Stimulated activated CD8-positive, alpha-beta memory T cell treated with anti-CD3 and anti-CD28 coated beads, Interleukin-7, amount 100 ng/mL, for 24 hours (primary cell): Measurements from ENCODE around the gene SIK2.
"Not testable (repeated sequence)": the region's sequence is repeated elsewhere in the genome, so short reads cannot be mapped to it uniquely, and the experiment has no call there.

Experiments used
- DNase-seq: peaks from one replicate; pipeline ENCODE4 v3.0.0-alpha.2; 2020; ENCODE audit warnings: low read depth

The SIK2 gene

DNA sequence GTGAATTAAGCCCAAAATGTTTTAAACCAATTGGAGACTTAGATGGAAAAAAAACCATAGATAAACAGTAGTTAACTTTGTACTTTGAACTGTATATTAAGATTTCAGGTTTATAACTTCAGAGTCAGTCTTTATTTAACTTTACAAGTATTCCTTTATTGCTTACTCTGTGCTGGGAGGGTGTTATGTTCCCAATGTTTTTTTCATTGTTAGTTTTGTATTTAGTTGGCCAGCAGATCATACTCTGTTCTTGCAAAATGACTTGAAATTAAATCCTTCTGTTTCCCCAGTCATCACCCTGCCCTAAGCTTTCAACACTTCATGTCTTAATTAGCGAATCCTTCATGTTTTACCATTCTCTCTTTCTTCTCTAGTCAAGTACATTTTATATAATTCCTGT is 25.3 kb downstream of the SIK2 start:
- no peak for DNase-seq

- no peak for DNase-seq
Measured at GRCh38 chr11:111629499-111629898, 27.2 kb downstream of the SIK2 start.

GRCh38 chr11:111631024-111631665 is 28.9 kb downstream of the SIK2 start:
- no peak for DNase-seq

DNA sequence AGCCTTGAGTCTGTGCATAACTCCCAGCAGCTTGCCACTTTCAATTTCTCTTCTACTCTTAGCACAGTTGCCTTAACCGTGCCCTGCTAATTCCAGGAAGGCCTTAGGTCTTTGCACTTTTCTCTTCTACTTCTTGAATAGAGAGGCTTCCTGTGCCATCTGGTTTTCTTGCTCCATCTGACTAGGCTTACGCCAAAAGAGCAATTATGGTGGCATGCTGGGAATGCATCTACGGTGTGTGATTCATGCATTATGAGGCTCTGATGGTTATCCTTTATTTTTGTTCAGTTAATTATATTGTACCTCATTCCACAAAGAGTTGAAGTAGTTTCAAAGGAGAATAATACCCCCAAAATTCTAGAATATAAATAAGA is 29.4 kb downstream of the SIK2 start:
- no peak for DNase-seq

- no peak for DNase-seq
Measured at GRCh38 chr11:111632516-111633220, 30.4 kb downstream of the SIK2 start.

DNA sequence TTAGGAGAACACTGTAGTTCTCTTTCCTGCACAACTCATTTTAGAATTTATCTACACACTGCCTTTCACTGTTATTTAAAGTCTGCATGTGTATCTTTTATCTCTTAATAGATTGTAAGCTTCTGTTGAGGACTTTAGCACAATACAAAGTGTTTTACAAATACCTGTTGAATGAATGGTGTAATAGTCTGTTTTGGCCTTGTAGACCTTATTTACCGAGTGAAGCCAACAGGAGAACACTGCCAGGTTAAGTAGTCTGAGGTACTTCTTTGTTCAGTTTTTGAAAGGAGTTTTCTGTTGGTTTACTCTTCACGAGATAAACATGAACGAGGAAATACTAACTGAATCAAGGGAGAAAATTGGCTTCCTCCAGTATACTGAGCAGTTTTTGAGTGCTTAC is 31.0 kb downstream of the SIK2 start:
- DNase-seq: no peak

- no peak for DNase-seq
Measured at GRCh38 chr11:111633756-111634362, 31.6 kb downstream of the SIK2 start.

DNA sequence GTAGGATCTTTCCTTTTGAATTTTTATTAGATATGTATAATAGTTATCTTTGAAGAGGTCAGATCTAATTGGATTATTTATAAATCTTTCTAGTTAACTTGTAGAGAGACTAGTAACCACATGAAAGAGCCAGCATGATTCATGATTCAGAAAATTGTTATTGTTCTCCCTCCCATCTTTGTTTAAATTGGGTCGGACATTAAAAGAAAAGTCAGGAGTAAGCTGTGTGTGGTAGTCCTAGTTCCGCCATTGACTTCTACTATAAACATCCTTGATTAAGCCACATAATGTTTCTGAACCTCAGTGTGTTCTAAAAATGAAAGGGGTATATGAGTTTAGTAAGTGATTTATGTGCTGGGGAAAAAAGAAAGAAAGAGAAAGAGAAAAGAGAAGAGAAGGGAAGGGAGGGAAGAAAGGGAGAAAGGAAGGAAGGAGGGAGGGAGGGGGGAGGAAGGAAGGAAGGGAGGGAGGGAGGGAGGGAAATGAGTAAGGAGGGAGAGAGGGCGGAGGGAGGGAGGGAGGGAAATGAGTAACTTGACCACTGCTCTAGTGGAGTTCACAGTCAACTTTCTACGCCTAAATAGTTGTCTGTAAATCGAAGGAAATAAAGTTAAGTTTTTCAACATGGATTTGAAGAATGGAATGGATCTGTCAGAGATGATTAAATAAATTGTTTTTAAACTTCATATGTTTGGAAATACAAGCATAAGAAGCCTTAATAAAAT is 32.9 kb downstream of the SIK2 start:
- no peak for DNase-seq

GRCh38 chr11:111635706-111636045 is 33.4 kb downstream of the SIK2 start:
- no peak for DNase-seq

DNA sequence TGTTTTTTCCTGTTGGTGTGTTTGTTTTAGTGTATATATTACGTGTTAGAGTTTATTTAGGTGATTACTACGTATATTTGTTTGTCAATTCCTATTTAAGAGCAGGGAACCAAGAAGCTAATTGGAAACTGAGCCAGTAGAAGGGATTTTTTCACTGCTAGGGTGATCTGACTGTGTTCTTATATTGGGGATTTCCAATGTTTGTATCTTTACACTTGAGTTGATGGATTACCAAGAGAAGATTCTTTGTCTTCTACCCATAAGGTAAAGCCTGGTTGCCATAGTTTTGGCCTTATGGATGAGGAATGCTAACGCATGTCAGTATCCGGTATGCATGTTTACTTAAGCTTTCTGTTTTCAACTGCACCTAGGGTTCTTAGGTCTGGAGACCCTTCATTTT is 35.6 kb downstream of the SIK2 start:
- no peak for DNase-seq

GRCh38 chr11:111639226-111639925 is 37.1 kb downstream of the SIK2 start:
- no peak for DNase-seq

DNA sequence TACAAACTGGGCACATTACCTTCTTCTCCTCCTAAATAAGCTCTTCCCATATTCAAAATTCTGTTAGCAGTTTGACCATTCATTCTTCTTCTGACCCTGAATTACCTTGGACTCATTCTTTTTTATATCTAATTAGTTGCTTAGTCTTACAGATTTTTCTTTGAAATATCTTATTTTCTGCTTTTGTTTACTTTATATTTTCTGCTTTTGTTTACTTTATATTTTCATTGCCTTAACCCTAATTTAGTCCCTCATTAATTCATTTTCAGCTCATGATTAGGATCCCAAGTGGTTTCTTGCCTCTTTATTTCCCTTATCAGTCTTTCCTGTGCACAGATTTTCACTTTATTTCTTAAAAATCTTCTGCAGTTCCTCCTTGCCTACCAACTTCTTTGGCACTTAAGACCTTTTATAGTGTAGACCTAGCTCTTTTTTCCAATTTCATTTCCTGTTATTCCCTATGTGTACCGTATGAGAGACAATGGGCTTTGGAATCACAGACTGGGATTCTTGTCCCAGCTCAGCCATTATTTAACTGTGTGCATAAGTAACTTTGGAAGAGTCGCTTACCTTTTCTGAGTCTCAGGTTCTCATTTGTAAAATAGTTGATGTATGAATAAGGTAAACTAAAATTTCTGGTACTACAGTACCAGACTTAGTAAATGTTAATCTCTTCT is 39.2 kb downstream of the SIK2 start:
- no peak for DNase-seq

- DNase-seq: no peak
Measured at GRCh38 chr11:111642542-111642941, 40.3 kb downstream of the SIK2 start.

GRCh38 chr11:111644922-111645321 is 42.7 kb downstream of the SIK2 start:
- DNase-seq: no peak

GRCh38 chr11:111645657-111646316 is 43.5 kb downstream of the SIK2 start:
- DNase-seq: no peak

- DNase-seq: not testable (repeated sequence)
Measured at GRCh38 chr11:111651336-111651735, 49.1 kb downstream of the SIK2 start.

GRCh38 chr11:111652184-111652583 is 49.9 kb downstream of the SIK2 start:
- DNase-seq: no peak

DNA sequence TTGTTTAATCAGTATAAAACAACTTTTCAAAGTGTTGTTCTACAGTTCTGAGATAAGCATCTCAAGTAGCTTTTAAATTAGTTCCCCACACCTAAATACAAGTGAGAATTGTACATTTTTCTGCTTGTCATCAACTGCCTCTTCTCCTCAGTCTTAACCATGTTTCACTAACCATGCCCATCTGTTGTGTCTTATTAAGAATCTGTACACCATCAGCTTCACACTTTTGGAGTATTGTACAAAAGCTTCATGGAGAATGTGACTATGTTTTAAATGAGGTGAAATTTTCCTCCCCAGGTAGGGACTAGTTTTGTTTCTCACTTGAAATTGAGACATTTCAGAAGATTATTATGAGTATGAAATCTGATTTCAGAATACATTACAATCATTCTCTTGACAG is 52.4 kb downstream of the SIK2 start:
- no peak for DNase-seq

GRCh38 chr11:111655924-111656323 is 53.7 kb downstream of the SIK2 start:
- DNase-seq: no peak

- DNase-seq: not testable (repeated sequence)
Measured at GRCh38 chr11:111657905-111658304, 55.7 kb downstream of the SIK2 start.

GRCh38 chr11:111658493-111658892 is 56.2 kb downstream of the SIK2 start:
- DNase-seq: not testable (repeated sequence)
